H1 (cell line): ENCODE results near the gene CHCHD6. TPM values are rescaled to one million over a fixed set of nuclear protein-coding genes. Genes with fewer than 3 reads are reported as not detected.

Source experiments
- BCL11A ChIP-seq, 2 experiments: IDR thresholded peaks; one replicate each; pipeline ENCODE4 v1.6.1; 2011; ENCODE audit warnings: low read depth in 2 of 2, low read length in 2 of 2, mild to moderate bottlenecking in 2 of 2
- RXRA ChIP-seq: IDR thresholded peaks from 2 replicates; pipeline ENCODE4 v1.6.1; 2011; ENCODE audit warnings: low read depth, mild to moderate bottlenecking, low read length, moderate library complexity; ENCODE audit not compliant: insufficient read depth
- SIN3A ChIP-seq, 2 experiments: IDR thresholded peaks in 1 of 2; conservative IDR thresholded peaks in 1 of 2; 2 replicates each; pipeline ENCODE4 v1.6.1; 2011 to 2012; ENCODE audit warnings: low read length in 2 of 2, improper control_type of control experiment in 1 of 2, low read depth in 1 of 2, mild to moderate bottlenecking in 1 of 2
- polyA plus RNA-seq, 7 experiments: library from polyadenylated mRNA; depleted of rRNA in 3 of 7; stranded (reverse) in 5 of 7; unstranded in 2 of 7; fragments of >200 nt in 5 of 7; fragments of 200-250 nt in 2 of 7; gene quantifications; 1 replicate in 5 of 7; 2 replicates in 1 of 7; 4 replicates in 1 of 7; pipeline versions ENCODE4 v1.2.1 to v1.2.3, GENCODE V29; 2011 to 2013; ENCODE audit warnings: missing spikeins in 2 of 7, mixed read lengths in 2 of 7
- total RNA-seq: library from RNA; stranded (reverse); fragmentation: NEBNext Ultra II Directional; extraction: Animal tissue kit (Norgen Biotek cat#: 25700); gene quantifications from 2 replicates; pipeline ENCODE4 v1.2.1, GENCODE V29; 2021
- TF ChIP-seq, protein P1 (sequence below): IDR thresholded peaks from 2 replicates; pipeline ENCODE4 v1.6.1; 2012; ENCODE audit warnings: low read length, inconsistent platforms
- TF ChIP-seq, protein P2 (sequence below): IDR thresholded peaks from 2 replicates; pipeline ENCODE4 v1.6.1; 2011; ENCODE audit warnings: low read length, improper control_type of control experiment

The CHCHD6 gene
- total and polyA plus RNA-seq, 2 of the 8 experiments (the other 6 are each of a cell fraction or from before 2014, with no cell fraction given) = 32.4 to 37.6 TPM

GRCh38 chr3:126832933-126833332, 128.9 kb downstream of the CHCHD6 start (continued):
- TF ChIP-seq, protein P1, sequence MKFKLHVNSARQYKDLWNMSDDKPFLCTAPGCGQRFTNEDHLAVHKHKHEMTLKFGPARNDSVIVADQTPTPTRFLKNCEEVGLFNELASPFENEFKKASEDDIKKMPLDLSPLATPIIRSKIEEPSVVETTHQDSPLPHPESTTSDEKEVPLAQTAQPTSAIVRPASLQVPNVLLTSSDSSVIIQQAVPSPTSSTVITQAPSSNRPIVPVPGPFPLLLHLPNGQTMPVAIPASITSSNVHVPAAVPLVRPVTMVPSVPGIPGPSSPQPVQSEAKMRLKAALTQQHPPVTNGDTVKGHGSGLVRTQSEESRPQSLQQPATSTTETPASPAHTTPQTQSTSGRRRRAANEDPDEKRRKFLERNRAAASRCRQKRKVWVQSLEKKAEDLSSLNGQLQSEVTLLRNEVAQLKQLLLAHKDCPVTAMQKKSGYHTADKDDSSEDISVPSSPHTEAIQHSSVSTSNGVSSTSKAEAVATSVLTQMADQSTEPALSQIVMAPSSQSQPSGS = no peak
- TF ChIP-seq BCL11A (IDR thresholded peaks at IDR 0.05; ENCODE audit: low read depth in 2 of 2, low read length in 2 of 2) = no peak
- TF ChIP-seq, protein P2, sequence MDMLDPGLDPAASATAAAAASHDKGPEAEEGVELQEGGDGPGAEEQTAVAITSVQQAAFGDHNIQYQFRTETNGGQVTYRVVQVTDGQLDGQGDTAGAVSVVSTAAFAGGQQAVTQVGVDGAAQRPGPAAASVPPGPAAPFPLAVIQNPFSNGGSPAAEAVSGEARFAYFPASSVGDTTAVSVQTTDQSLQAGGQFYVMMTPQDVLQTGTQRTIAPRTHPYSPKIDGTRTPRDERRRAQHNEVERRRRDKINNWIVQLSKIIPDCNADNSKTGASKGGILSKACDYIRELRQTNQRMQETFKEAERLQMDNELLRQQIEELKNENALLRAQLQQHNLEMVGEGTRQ = no peak
- TF ChIP-seq RXRA = no peak
- no peak for TF ChIP-seq SIN3A (conservative IDR thresholded peaks at IDR 0.05 in 1 of 2, IDR thresholded peaks at IDR 0.05 in 1 of 2; ENCODE audit: low read depth in 1 of 2, low read length in 2 of 2)
